Natural killer cell treated with Interleukin-12 subunit alpha and Interleukin-12 subunit beta and Interleukin-15 and Interleukin-18, amount 100 ng/mL, for 72 hours (primary cell): Measurements from ENCODE around the gene CDCA4. TPM values are rescaled to one million over a fixed set of nuclear protein-coding genes. Genes with fewer than 3 reads are reported as not detected.

ENCODE experiments used
- ATAC-seq, 2 donors: fragments of 150-1000 bp; cut with Tn5 transposase in 1 of 2; sonication (Bioruptor Pico), chemical (Tn5 transposase) in 1 of 2; 2 replicates each; pipeline ENCODE4 v1.10.0; 2021
- DNase-seq: peaks from one replicate; pipeline ENCODE4 v3.0.0; 2022; ENCODE audit warnings: low spot score
- H3K27ac Mint-ChIP-seq, 2 donors: 1 replicate in 1 of 2; 2 replicates in 1 of 2; pipeline ENCODE4 v1.8.0; 2022; ENCODE audit warnings: mixed read lengths in 2 of 2, mild to moderate bottlenecking in 1 of 2, moderate library complexity in 1 of 2
- H3K27me3 Mint-ChIP-seq, 2 donors: 1 replicate in 1 of 2; 2 replicates in 1 of 2; pipeline ENCODE4 v1.8.0; 2022; ENCODE audit warnings: mixed read lengths in 2 of 2
- H3K36me3 Mint-ChIP-seq: one replicate; pipeline ENCODE4 v1.8.0; 2022; ENCODE audit warnings: mixed read lengths
- H3K4me1 Mint-ChIP-seq, 2 donors: 1 replicate in 1 of 2; 2 replicates in 1 of 2; pipeline ENCODE4 v1.8.0; 2022; ENCODE audit warnings: low read depth in 2 of 2, mixed read lengths in 2 of 2, mild to moderate bottlenecking in 1 of 2
- H3K4me3 Mint-ChIP-seq: one replicate; pipeline ENCODE4 v1.8.0; 2022; ENCODE audit warnings: mixed read lengths
- H3K9me3 Mint-ChIP-seq: 2 replicates; pipeline ENCODE4 v1.8.0; 2022; ENCODE audit warnings: mixed read lengths
- total RNA-seq, 2 donors: library from RNA; stranded (reverse); gene quantifications; one replicate each; pipeline ENCODE4 v1.2.3, GENCODE V29; 2022

The CDCA4 gene
- total RNA-seq, 2 donors from 2014 or later: 39.9 to 71.5 TPM

DNA sequence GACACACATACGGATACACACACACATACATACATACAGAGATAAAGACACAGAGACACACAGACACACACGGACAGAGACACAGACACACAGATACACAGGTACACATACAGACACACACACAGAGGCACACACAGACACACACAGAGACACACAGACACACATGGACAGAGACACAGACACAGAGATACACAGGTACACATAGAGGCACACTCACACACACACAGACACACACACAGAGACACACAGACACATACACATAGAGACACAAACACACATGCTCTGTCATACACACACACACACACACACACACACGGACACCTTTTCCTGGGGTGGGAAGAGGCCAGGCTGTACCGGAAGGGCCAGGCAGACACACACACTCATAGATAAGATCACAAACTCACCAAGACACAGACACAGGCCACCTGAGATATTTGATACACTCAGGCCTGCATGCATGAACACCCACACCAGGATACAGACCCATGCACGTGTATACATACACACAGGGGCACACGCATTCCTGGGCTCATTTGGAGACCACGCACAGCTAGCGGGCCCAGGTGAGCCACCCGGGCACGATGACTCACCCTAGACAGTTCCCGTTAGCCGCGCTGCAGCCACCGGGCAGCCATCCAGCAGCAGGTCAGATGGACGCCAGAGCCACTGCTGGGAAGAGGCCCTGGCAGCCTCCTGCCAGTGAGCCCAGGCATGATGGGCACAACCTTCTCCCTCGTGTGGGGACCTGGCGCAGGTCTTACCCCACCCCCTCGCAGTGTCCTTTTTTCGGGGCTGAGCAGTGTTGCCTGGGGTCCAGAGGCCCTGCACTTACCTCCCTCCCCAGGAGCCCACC lies 40.9 kb downstream of the CDCA4 start:
- ATAC-seq: no peak
- H3K27ac Mint-ChIP-seq: no peak overlapping the region

DNA sequence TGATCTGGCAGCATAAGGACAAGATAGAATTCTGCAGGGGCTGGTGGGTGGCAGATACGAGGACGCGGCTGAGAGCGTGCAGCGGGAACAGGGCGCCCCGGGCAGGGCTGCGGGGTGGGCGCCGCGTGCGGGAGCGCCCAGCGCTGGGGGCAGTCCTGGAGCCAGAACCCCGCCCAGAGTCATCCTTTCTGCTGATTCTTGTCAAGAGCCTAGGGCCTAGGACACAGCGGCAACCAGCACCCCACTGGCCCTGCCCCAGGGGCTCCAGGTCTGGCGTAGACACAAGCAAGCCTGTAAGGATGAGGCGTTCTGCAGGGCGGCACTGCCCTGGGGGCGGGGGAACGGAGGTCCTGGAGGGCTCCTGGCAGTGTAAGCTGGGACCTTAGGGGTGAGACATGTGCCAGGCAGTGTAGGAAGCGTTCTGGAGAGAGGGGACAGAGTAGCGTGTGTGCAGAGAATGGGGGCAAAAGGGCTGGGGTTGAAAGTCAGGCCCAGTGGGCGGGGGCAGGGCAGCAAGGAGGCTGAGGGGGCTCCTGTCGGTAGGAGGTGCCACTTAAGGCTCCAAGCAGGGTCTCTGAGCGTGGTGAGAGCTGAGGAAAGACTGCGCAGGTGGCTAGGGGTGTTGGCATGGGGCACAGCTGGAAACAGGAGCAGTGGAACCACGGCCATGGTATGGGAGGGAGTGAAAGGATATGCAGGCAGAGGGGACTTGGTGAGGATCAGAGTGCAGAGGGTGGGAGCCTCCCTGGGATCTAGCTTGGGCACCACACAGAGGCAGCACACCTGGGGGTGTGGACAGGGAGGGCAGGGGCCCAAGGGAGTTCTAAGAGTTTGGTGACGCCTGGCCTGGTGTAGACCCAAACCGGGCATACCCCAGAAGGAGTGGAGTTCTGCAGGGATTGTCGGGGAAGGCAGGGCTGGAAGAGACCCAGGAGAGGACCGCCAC lies 41.9 kb downstream of the CDCA4 start:
- ATAC-seq: no peak
- Mint-ChIP-seq H3K36me3 (no peaks in the 10 kb centered on the region), H3K27ac (no peak overlapping the region), H3K9me3 (no peaks in the 10 kb centered on the region), H3K27me3 (peaks cover 10 to 17% of the 10 kb centered on the region in 2 donors), H3K4me1 (peaks cover 9 to 11% of the 10 kb centered on the region in 2 donors), H3K4me3 (no peak overlapping the region)
- no peak for DNase-seq

More for the DNA sequence above, 40.9 kb downstream of the CDCA4 start:
- DNase-seq: peak; percentile 52
- Mint-ChIP-seq H3K4me1 (peaks cover 11 to 16% of the 10 kb centered on the region in 2 donors), H3K36me3 (no peaks in the 10 kb centered on the region), H3K4me3 (peak overlapping the region; percentile 22), H3K27me3 (peaks cover 10 to 17% of the 10 kb centered on the region in 2 donors), H3K9me3 (no peaks in the 10 kb centered on the region)

DNA sequence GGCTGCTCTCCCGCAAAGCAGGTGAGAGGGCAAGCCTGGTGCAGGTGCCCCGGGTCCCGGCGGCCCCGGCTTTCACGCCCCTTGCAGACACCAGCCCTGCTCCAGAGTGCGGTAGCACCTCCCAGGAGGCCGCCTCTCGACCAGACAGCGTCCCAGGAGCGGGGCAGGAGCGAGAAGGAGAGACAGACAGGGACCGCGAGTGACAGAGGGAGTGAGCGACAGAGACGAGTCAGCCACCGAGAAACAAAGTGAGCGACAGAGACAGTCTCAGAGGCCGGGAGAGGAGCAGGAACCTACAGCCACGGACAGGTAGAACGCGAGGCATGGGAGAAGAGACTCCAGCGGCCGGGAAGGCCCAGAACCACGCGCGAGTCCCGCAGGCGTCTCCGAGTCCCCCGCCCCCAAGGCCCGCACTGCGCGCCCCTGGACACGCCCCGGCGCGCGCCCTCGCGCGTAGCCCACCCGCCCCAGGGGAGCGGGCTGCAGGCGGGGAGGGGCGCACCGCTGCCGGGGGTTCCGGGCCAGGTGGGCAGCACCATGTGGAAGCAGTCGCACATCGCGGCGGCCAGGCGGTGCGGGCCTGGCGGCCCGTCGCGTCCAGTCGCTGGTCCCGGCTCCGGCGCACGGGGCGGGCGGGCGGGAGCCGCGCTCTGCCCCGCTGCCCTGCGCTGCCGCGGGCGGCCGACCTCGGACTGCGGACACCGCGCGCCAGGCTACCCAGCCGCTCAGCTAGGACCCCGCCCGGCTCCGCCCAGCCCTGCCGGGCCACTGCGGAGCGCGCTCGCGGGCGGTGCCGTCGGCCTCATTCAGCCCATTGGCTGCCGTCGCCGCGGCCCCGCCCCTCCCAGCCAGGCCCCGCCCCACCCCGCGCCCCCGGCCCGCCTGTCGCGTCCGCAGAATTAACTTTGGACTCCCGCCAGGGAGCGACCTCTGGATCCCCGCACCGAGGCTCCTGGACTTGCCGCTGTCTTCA lies 42.9 kb downstream of the CDCA4 start, which contains the start of gene AHNAK2:
Gene AHNAK2 (minus strand): TSS at position 694 of the 973 bp plus-strand sequence. CDS start 137 bp downstream, at position 557.
- peak; percentile 74 to 87 for ATAC-seq
- Mint-ChIP-seq H3K4me1 (peaks cover 9 to 11% of the 10 kb centered on the region in 2 donors), H3K4me3 (peak within 1 kb of the TSS; percentile 79), H3K9me3 (no peaks in the 10 kb centered on the region), H3K27ac (no peak within 1 kb of the TSS), H3K27me3 (peaks cover 10 to 17% of the 10 kb centered on the region in 2 donors), H3K36me3 (no peaks in the 10 kb centered on the region)
- DNase-seq: peak; percentile 61

DNA sequence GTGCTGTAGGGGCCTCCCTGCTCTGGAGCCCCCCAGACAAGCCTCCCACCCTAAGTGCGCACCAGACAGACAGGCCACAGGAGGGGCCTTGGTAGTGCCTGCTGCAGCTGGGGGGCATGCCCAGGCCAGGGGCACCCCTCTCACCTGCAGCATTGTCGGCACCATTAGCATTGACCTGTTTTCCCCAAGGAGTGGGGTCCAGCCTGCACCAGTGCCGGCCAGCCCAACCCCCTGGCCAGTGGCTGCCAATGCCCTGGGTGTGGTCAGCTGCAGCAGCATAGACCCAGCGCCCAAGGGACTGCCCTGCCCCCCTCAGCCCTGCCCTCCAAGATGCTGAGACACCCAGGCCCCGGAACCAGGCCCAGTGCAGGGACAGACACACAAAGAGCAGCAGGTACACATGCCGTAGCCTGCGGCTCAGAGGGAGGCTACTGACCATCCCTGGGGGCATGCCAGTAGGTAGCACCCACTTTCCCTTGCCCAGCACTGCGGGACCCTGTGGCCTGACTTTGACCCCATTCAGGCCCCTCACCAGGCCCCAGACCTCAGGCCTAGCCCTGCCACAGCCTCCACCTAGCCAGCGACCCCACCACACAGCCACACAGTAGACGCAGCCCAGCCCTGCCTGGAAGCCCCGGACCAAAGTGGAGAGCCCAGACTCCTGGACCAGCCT lies 43.7 kb downstream of the CDCA4 start:
- DNase-seq (peak; percentile 59), ATAC-seq (no peak)
- H3K4me1 Mint-ChIP-seq: peaks cover 9 to 11% of the 10 kb centered on the region in 2 donors
- peak overlapping the region; percentile 79 for H3K4me3 Mint-ChIP-seq
- H3K36me3 Mint-ChIP-seq: no peaks in the 10 kb centered on the region
- H3K27me3 Mint-ChIP-seq: peaks cover 10 to 17% of the 10 kb centered on the region in 2 donors
- H3K9me3 Mint-ChIP-seq: no peaks in the 10 kb centered on the region
- H3K27ac Mint-ChIP-seq: no peak overlapping the region

DNA sequence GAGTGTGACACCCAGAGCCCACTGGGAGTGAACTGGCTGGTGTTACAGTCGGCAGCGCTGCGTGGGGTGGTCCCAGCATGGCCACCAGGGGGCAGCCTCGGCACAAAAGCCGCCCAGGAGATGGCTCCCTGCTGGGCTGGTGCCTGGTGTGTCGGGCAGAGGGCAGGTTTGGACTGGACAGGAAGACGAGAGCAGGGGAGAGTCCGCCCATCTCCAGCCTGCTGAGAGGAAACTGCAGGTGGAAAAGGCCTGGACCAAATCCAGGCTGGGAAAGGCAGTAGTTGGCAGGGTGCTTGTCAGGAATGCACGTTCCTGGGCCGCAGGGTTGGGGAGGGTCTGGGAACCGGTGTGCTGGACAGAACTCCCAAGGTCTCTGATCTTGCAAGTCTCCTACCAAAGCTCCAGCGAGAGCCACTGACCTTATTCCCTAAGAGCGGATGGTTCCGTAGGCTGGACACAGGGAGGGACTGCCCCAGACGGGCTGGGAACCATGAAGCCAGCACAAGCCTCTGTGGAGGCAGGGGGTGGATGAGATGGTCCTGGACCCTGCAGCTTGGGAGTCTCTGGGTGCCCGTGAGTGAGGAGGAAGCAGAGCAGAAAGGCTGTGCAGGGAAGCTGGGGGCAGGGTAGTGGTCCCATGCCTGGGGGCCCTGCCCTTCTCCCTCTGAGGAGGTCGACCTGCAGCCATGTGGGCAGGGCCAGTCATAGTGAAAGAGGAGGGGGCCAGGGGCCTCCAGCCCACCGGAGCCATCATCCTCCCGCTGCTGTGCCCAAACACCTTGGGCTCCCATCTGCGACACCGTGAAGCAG lies 44.5 kb downstream of the CDCA4 start:
- Mint-ChIP-seq H3K36me3 (no peaks in the 10 kb centered on the region), H3K27ac (peak overlapping the region in 1 of 2 donors; percentile 51), H3K9me3 (no peaks in the 10 kb centered on the region), H3K4me3 (peak overlapping the region; percentile 54), H3K4me1 (peaks cover 9 to 11% of the 10 kb centered on the region in 2 donors), H3K27me3 (peaks cover 10 to 17% of the 10 kb centered on the region in 2 donors)
- DNase-seq (peak; percentile 88), ATAC-seq (peak; percentile 78)

DNA sequence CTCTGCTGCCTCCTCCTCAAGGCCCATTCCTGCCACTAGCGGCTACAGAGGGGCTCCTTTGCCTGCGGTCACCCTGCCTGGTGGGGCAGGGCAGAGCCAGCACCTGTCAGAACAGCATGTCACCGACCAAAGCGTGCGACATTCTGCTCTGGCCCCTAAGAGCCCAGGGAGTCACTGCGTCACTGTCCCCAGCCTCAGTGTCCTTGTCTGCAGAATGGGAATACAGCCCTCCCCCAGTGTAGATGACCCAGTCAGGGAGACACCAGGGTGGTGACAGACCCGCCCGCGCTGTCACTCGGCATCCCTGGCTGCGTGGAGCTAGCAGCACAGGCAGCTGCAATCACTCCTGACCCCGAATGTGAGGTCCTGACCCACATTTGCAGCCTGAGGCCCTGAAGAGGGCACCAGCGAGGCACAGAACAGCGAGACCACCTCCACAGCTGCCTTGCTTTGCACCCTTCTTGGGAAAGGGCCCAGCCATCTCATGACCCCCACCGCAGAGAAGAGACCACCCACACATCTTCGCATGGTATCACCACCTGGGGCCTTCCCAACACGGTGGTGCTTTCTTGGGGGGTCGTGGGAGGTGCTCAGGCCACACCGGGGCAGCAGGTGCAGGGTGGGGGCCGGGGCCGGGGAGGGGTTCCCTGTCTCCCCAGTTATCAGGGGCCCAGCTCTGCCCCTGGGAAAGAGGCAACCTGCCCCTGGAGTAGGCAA lies 45.2 kb downstream of the CDCA4 start:
- Mint-ChIP-seq H3K27ac (peak overlapping the region in 1 of 2 donors; percentile 51), H3K4me3 (peak overlapping the region; percentile 54)
- DNase-seq: peak; percentile 61

DNA sequence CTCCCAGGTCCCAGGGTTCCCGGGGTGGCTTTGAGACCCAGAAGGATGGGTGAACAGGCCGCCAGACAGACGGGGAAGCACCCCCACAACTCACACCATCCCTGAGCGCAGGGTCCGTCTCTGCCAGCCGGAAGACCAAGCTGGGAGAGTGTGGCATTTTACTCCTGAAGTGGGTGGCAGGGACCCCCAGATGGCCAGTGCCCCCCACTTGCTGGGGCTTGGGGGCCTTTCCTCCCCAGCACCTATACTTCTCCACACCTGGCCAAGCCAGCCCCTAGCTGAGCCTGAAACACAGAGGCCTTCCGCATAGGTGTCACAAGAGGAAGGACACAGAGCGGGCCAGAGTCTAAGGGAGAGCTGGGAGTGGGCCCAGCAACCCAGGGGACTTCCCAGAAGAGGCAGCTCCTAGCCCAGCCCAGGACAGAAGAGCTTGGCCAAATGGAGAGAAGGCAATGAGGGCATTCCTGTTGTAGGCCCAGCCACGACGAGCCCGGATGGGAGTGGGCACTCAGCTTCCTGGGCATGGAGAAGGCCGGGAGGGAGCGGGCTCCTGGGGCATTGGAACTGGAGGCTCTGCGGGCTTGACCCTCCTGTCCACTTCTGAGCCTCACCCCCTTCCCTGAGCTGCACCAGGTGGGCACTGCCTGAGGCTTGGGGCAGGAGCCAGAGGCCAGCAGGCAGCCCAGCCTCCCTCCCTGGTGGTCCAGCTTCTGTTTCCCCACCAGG lies 46.1 kb downstream of the CDCA4 start:
- Mint-ChIP-seq H3K9me3 (no peaks in the 10 kb centered on the region), H3K4me1 (peaks cover 9 to 10% of the 10 kb centered on the region in 2 donors), H3K36me3 (no peaks in the 10 kb centered on the region), H3K27me3 (peaks cover 10 to 14% of the 10 kb centered on the region in 2 donors), H3K4me3 (no peak overlapping the region), H3K27ac (no peak overlapping the region)
- ATAC-seq (no peak), DNase-seq (peak; percentile 56)

More for the DNA sequence above, 45.2 kb downstream of the CDCA4 start:
- H3K36me3 Mint-ChIP-seq: no peaks in the 10 kb centered on the region
- H3K4me1 Mint-ChIP-seq: peaks cover 9 to 11% of the 10 kb centered on the region in 2 donors
- peak in 1 of 2 donors; percentile 1 for ATAC-seq
- peaks cover 10 to 17% of the 10 kb centered on the region in 2 donors for H3K27me3 Mint-ChIP-seq
- H3K9me3 Mint-ChIP-seq: no peaks in the 10 kb centered on the region

DNA sequence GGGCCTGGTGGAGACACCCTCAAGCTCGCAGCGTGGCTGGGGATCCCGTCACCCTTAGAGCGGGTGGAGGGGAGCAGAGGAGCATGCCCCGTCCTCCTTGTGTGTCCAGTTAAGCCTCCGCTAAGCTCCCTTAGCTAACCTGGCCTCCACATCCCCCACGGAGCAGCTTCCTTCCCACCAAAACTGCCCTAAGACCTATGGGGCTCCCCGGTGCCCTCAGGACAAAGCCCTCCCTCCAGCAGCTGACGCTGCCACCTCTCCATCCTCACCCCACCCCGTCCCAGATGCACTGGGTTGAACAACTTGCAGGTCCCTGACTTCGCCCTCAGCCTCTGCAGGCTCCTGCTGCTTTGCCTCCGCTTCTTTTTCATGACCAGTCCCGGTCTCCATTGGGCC lies 46.7 kb downstream of the CDCA4 start:
- no peaks in the 10 kb centered on the region for H3K9me3 Mint-ChIP-seq
- no peak for ATAC-seq
- no peaks in the 10 kb centered on the region for H3K36me3 Mint-ChIP-seq
- peak; percentile 52 for DNase-seq
- peaks cover 8 to 10% of the 10 kb centered on the region in 2 donors for H3K27me3 Mint-ChIP-seq
- peaks cover 6 to 9% of the 10 kb centered on the region in 2 donors for H3K4me1 Mint-ChIP-seq
- no peak overlapping the region for H3K4me3 Mint-ChIP-seq
- H3K27ac Mint-ChIP-seq: no peak overlapping the region

DNA sequence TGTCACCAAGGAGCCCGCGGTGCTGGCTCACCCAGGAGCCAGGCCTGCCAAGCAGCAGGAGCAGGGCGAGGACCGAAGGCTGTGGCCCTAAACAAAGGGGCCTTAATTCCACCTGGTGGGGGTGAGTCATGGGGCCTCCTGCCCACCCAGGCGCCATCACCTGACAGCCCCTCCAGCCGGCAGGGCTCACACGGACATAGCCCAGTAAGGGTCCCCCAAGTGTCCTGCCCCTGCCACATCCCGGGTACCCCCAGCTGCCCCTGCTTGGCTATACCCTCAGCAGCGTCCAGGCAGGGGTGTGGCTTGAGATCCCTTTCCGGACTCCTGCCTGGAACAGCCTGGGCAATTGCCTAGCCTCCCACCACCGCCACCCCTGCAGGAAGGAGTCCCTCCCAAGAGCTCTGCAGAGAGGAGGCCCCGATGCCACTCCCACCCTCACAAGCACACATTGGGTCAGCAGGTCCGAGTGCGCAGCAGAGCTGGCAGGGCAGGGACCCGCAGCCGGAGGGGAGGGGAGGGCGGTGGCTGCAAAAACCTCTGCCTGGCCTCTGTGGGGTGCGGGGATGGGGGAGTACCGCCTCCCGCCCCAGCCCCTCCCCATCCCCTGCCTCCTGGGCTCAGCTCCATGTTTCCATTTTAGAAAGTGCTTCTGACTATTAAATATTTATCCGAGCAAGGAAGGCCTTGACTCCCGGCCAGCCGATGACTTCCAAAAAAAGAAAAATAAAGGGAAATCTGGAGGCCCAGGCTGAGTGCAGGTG lies 47.3 kb downstream of the CDCA4 start:
- Mint-ChIP-seq H3K4me3 (no peak overlapping the region), H3K27me3 (peaks cover 8 to 12% of the 10 kb centered on the region in 2 donors), H3K27ac (no peak overlapping the region), H3K9me3 (no peaks in the 10 kb centered on the region), H3K36me3 (no peaks in the 10 kb centered on the region), H3K4me1 (peaks cover 6 to 9% of the 10 kb centered on the region in 2 donors)
- ATAC-seq (no peak), DNase-seq (peak; percentile 37)

DNA sequence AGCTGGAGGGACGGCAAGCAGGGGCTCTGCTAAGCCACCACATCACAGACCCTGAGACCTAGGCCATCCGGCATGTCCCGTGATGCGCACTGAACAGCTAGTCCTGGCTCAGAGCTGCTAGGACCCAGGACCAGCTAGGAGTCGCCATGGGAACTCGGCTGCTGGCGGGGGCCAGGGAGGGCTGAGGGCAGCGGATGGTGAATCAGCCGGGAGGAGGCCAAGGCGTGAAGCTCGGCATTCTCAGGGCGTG lies 47.8 kb downstream of the CDCA4 start:
- no peak overlapping the region for H3K4me3 Mint-ChIP-seq
- H3K27ac Mint-ChIP-seq: no peak overlapping the region
- H3K4me1 Mint-ChIP-seq: peaks cover 6 to 9% of the 10 kb centered on the region in 2 donors
- H3K9me3 Mint-ChIP-seq: no peaks in the 10 kb centered on the region
- no peaks in the 10 kb centered on the region for H3K36me3 Mint-ChIP-seq
- ATAC-seq (no peak), DNase-seq (peak; percentile 51)
- peaks cover 8 to 11% of the 10 kb centered on the region in 2 donors for H3K27me3 Mint-ChIP-seq
